SKM-1 (cell line): Measurements from ENCODE around the gene TTLL7.

Experiments
- DNase-seq: peaks from one replicate; lab custom pipeline; 2025; ENCODE audit not compliant: unreplicated experiment; lab: John Stamatoyannopoulos, UW

Gene TTLL7

GRCh38 chr1:83883979-83884378, 115.0 kb downstream of the TTLL7 start:
- no peak for DNase-seq

GRCh38 chr1:83882906-83883305, 116.0 kb downstream of the TTLL7 start:
- no peak for DNase-seq

- no peak for DNase-seq
These were observed 126.4 kb downstream of the TTLL7 start for GRCh38 chr1:83872515-83872914.

GRCh38 chr1:83864991-83865390, 133.9 kb downstream of the TTLL7 start:
- no peak for DNase-seq

GRCh38 chr1:83860490-83861221, 138.3 kb downstream of the TTLL7 start:
- DNase-seq, result peak; percentile 56

GRCh38 chr1:83857716-83858115, 141.2 kb downstream of the TTLL7 start:
- DNase-seq, result no peak

- DNase-seq, result no peak
These were observed 141.8 kb downstream of the TTLL7 start for GRCh38 chr1:83857103-83857502.

GRCh38 chr1:83856381-83856780, 142.6 kb downstream of the TTLL7 start:
- no peak for DNase-seq

- no peak for DNase-seq
These were observed 144.5 kb downstream of the TTLL7 start for GRCh38 chr1:83854456-83854855.

- DNase-seq, result no peak
These were observed 148.1 kb downstream of the TTLL7 start for GRCh38 chr1:83850834-83851233.

GRCh38 chr1:83849191-83850061, 149.5 kb downstream of the TTLL7 start:
- DNase-seq, result no peak

GRCh38 chr1:83846138-83846537, 152.8 kb downstream of the TTLL7 start:
- no peak for DNase-seq

GRCh38 chr1:83845437-83846071, 153.4 kb downstream of the TTLL7 start:
- DNase-seq, result no peak

GRCh38 chr1:83844546-83844945, 154.4 kb downstream of the TTLL7 start:
- DNase-seq, result no peak

GRCh38 chr1:83839566-83840173, 159.3 kb downstream of the TTLL7 start:
- no peak for DNase-seq

GRCh38 chr1:83838573-83838972, 160.4 kb downstream of the TTLL7 start:
- no peak for DNase-seq

- DNase-seq, result no peak
These were observed 162.4 kb downstream of the TTLL7 start for GRCh38 chr1:83836543-83836942.

- no peak for DNase-seq
These were observed 164.2 kb downstream of the TTLL7 start for GRCh38 chr1:83834621-83835264.

GRCh38 chr1:83832194-83832593, 166.7 kb downstream of the TTLL7 start:
- DNase-seq, result no peak

GRCh38 chr1:83829106-83829505, 169.8 kb downstream of the TTLL7 start:
- DNase-seq, result no peak

- DNase-seq, result no peak
These were observed 170.5 kb downstream of the TTLL7 start for GRCh38 chr1:83828456-83828855.
